Measurements from ENCODE around the gene PTPRJ.

PTPRJ gene

DNA sequence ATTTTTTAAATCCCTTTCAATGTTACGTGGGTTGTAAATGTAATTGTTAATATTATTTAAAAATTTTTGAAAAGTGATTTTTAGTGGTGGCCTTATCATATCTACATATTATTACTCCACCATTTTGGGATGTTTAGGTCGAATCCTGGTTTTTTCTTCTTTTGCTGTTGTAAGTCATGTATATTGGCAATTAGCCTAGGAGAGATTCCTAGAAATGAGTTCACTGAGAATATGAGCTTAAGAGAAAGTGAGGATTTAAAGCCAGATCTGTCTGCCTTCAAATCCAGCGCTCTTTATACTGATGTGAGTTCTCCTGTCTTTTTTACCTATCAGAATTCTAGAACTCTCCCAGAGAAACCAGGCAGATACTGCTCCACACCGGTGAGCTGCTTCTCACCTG lies 56.1 kb downstream of the PTPRJ start:
- H3K36me3 ChIP-seq (ENCODE audit: control insufficient read depth, insufficient read depth, low read length): no peaks in the 10 kb centered on the region
- no peak for DNase-seq (ENCODE audit: extremely low read depth, insufficient read length)
- H3K4me3 ChIP-seq (replicated peaks; ENCODE audit: low read depth, low read length): no peak overlapping the region
- TF ChIP-seq, protein P1, sequence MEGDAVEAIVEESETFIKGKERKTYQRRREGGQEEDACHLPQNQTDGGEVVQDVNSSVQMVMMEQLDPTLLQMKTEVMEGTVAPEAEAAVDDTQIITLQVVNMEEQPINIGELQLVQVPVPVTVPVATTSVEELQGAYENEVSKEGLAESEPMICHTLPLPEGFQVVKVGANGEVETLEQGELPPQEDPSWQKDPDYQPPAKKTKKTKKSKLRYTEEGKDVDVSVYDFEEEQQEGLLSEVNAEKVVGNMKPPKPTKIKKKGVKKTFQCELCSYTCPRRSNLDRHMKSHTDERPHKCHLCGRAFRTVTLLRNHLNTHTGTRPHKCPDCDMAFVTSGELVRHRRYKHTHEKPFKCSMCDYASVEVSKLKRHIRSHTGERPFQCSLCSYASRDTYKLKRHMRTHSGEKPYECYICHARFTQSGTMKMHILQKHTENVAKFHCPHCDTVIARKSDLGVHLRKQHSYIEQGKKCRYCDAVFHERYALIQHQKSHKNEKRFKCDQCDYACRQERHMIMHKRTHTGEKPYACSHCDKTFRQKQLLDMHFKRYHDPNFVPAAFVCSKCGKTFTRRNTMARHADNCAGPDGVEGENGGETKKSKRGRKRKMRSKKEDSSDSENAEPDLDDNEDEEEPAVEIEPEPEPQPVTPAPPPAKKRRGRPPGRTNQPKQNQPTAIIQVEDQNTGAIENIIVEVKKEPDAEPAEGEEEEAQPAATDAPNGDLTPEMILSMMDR (IDR thresholded peaks at IDR 0.05; ENCODE audit: insufficient read depth, low read length, poor library complexity, severe bottlenecking): no peak
- no peaks in the 10 kb centered on the region for H3K27me3 ChIP-seq (replicated peaks; ENCODE audit: control insufficient read depth, insufficient read depth, low read length)

DNA sequence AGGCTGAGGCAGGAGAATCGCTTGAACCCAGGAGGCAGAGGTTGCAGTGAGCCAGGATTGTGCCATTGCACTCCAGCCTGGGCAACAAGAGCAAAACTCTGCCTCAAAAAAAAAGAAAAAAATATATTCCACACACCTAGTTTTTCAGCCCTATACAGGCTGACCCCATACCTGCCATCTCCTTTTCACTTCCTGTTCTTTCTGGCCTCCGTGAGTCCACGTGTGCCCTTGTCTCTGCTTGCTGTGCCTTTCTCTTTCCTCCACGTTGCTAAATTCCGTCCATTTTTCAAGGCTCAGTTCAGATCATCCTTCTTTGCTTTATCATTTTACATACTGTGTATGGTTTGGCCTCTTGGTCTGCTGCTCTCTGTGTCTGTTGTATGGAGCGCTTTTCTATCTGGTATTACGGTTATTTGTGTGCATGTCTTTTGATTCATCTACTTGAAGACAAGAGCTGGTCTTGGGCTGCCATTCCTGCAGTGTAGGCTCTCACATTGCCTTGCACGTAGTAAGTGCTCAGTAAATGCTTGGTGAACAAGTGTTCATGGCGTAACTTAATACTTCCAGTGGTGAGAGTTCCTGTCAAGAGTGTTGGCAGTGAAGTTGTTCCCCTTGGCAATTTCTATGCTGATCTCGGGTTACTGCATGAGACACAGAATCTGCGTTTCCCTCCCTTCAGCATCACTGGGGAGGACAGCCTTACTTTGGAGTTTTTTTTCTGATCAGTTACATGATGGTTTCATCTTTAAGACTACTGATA lies 57.5 kb downstream of the PTPRJ start:
- Histone ChIP-seq H3K27me3 (replicated peaks; ENCODE audit: control insufficient read depth, insufficient read depth, low read length) (no peaks in the 10 kb centered on the region), H3K4me3 (replicated peaks; ENCODE audit: low read depth, low read length) (no peak overlapping the region), H3K36me3 (ENCODE audit: control insufficient read depth, insufficient read depth, low read length) (no peaks in the 10 kb centered on the region)
- DNase-seq (ENCODE audit: extremely low read depth, insufficient read length): no peak
- TF ChIP-seq, protein P1 (IDR thresholded peaks at IDR 0.05; ENCODE audit: insufficient read depth, low read length, poor library complexity, severe bottlenecking): no peak

DNA sequence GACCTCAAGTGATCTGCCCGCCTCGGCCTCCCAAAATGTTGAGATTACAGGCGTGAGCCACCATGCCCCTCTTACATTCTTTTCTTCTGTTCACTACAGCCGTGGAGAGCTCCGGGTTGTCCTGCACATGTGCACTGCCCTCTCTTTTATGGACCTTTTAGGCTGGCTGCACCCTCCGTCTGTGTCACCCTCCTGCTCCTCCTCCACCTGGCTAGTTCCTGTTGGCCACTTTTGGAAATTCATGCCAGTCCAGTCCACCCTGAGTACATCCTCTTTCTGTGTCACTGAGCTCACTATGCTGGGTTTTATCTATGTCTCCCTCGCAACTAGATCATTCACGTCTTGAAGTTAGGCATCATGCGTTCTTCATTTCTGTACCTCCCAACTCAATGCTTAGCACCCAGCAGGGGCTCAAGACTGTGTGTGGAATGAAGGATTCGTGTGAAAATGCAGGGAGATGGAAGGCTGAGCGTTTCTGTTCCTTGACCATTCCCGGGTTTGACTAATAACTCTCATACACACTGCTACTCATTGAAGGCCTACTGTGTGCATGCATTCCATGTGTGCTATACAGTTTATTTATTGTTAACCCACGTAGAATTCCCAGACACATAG lies 60.6 kb downstream of the PTPRJ start:
- DNase-seq (ENCODE audit: extremely low read depth, insufficient read length): no peak
- Histone ChIP-seq H3K36me3 (ENCODE audit: control insufficient read depth, insufficient read depth, low read length) (no peaks in the 10 kb centered on the region), H3K4me3 (replicated peaks; ENCODE audit: low read depth, low read length) (no peak overlapping the region), H3K27me3 (replicated peaks; ENCODE audit: control insufficient read depth, insufficient read depth, low read length) (no peaks in the 10 kb centered on the region)
- TF ChIP-seq, protein P1 (IDR thresholded peaks at IDR 0.05; ENCODE audit: insufficient read depth, low read length, poor library complexity, severe bottlenecking): no peak

DNA sequence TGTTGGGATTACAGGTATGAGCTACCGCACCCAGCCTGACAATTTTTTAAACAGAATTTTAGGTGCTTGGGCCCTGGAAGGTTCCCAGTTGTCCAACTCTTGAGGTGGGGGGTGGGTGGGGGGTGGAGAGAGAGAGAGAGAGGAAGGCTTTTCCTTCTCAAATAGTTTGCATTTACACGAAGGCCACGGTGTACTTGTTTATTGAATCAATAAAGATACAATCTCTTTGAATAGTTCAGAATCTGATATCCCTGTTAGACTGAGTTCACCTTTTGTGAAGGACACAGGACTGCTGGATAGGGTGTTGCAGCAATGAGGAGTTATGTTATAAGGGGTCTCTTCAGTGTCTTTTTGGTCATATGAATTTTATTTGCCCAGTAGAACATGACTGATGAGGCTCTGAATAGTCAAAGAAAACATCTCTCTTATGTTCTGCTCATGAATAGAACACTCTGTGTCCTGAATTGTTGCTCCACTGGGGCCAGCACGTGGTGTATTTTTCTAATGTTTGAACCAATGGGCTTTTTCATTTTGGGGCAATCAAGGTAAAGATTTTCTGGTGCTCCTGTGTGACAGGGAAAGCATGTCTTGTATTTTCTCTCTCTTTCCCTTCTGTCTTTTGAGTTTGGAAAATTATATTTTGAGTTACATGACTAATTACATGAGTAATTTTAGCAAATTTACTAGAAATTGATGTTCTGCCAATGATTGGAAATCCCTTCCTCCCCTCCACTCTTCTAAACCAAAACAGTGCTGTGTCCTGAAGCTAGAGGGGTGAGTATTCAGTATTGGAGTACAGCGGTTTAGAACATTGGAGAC lies 61.7 kb downstream of the PTPRJ start:
- no peaks in the 10 kb centered on the region for H3K36me3 ChIP-seq (ENCODE audit: control insufficient read depth, insufficient read depth, low read length)
- TF ChIP-seq, protein P1 (IDR thresholded peaks at IDR 0.05; ENCODE audit: insufficient read depth, low read length, poor library complexity, severe bottlenecking): no peak
- DNase-seq (ENCODE audit: extremely low read depth, insufficient read length): no peak
- no peak overlapping the region for H3K4me3 ChIP-seq (replicated peaks; ENCODE audit: low read depth, low read length)
- no peaks in the 10 kb centered on the region for H3K27me3 ChIP-seq (replicated peaks; ENCODE audit: control insufficient read depth, insufficient read depth, low read length)

DNA sequence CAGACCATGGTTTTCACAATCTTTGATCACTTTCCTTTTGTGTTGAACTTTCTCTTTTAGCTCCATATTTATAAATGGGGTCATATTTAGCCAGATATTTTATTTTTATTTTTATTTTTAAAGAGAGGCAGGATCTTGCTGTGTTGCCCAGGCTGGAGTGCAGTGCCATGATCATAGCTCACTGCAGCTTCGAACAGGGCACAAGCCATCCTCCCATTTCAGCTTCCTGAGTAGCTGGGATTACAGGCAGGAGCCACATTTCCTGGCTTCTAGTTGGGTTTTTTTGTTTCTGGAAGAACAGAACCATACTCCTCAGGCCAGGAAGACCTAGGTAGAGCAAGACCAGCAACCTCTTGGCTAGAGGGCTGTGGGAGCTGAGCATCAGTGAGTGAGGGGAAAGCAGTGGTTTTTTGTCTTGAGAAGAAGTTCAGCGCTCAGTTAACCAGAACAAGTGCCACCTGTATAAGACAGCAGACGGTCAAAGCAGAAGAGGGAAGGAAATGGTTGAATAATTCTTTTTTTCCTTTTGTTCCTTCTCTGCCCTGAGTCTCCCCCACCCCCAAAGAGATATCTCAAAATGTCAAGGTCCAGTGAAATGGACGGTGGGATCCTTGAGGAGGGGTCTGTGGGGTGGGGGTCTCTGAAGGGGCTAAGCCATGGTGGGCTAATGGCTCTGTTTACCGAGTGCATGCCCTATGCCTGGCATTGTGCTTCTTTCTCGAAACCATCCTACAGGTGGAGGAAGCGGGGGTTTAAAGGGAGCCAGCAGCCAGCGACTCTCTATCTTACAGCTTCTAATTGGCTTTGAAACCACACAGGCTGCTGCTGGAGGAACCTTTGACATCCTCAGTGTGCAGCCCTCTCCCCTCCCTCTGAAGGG lies 63.0 kb downstream of the PTPRJ start:
- no peaks in the 10 kb centered on the region for H3K27me3 ChIP-seq (replicated peaks; ENCODE audit: control insufficient read depth, insufficient read depth, low read length)
- H3K4me3 ChIP-seq (replicated peaks; ENCODE audit: low read depth, low read length): no peak overlapping the region
- no peaks in the 10 kb centered on the region for H3K36me3 ChIP-seq (ENCODE audit: control insufficient read depth, insufficient read depth, low read length)
- TF ChIP-seq, protein P1 (IDR thresholded peaks at IDR 0.05; ENCODE audit: insufficient read depth, low read length, poor library complexity, severe bottlenecking): no peak
- peak; percentile 69 for DNase-seq (ENCODE audit: extremely low read depth, insufficient read length)

Data from GM06990 (cell line).